ENCODE measurements around the gene CPLX1.

Gene CPLX1

GRCh38 chr4:855880-856224 lies 29.9 kb upstream of the CPLX1 start:
- DNase-seq (ENCODE audit: low spot score) = no peak

GRCh38 chr4:854356-854755 lies 28.4 kb upstream of the CPLX1 start:
- no peak for DNase-seq (ENCODE audit: low spot score)

- DNase-seq (ENCODE audit: low spot score) = no peak
These were observed 27.5 kb upstream of the CPLX1 start for GRCh38 chr4:853416-853781.

GRCh38 chr4:851701-852430 lies 25.9 kb upstream of the CPLX1 start:
- DNase-seq (ENCODE audit: low spot score) = no peak

GRCh38 chr4:850323-850945 lies 24.5 kb upstream of the CPLX1 start:
- no peak for DNase-seq (ENCODE audit: low spot score)

- no peak for DNase-seq (ENCODE audit: low spot score)
These were observed 23.7 kb upstream of the CPLX1 start for GRCh38 chr4:849478-850175.

- no peak for DNase-seq (ENCODE audit: low spot score)
These were observed 23.0 kb upstream of the CPLX1 start for GRCh38 chr4:848803-849477.

- no peak for DNase-seq (ENCODE audit: low spot score)
These were observed 22.4 kb upstream of the CPLX1 start for GRCh38 chr4:848307-848691.

GRCh38 chr4:845836-846251 lies 19.9 kb upstream of the CPLX1 start:
- no peak for DNase-seq (ENCODE audit: low spot score)

GRCh38 chr4:845233-845835 lies 19.4 kb upstream of the CPLX1 start:
- DNase-seq (ENCODE audit: low spot score) = no peak

- no peak for DNase-seq (ENCODE audit: low spot score)
These were observed 18.9 kb upstream of the CPLX1 start for GRCh38 chr4:844752-845232.

- DNase-seq (ENCODE audit: low spot score) = no peak
These were observed 13.9 kb upstream of the CPLX1 start for GRCh38 chr4:839675-840443.

GRCh38 chr4:837772-838171 lies 11.8 kb upstream of the CPLX1 start:
- no peak for DNase-seq (ENCODE audit: low spot score)

- no peak for DNase-seq (ENCODE audit: low spot score)
These were observed 10.9 kb upstream of the CPLX1 start for GRCh38 chr4:836750-837301.

- no peak for DNase-seq (ENCODE audit: low spot score)
These were observed 10.1 kb upstream of the CPLX1 start for GRCh38 chr4:836003-836511.

- DNase-seq (ENCODE audit: low spot score) = no peak
These were observed 9.4 kb upstream of the CPLX1 start for GRCh38 chr4:835148-836002.

GRCh38 chr4:834368-835147 lies 8.6 kb upstream of the CPLX1 start:
- DNase-seq (ENCODE audit: low spot score) = no peak

- no peak for DNase-seq (ENCODE audit: low spot score)
These were observed 7.9 kb upstream of the CPLX1 start for GRCh38 chr4:833731-834367.

GRCh38 chr4:833156-833555 lies 7.2 kb upstream of the CPLX1 start:
- DNase-seq (ENCODE audit: low spot score) = no peak
